A673 (cell line): ENCODE data around the gene MS4A15. TPM values are rescaled to one million over a fixed set of nuclear protein-coding genes. Genes with fewer than 3 reads are reported as not detected.

Source experiments
- BruUV-seq: library from RNA; stranded (reverse); fragments of 400-500 nt; replicated peaks from 2 replicates; lab custom pipeline; 2021; lab: Mats Ljungman, UMichigan
- CTCF ChIA-PET: fragments of 300-600 bp; sonication (Branson Sonifier 250); formaldehyde crosslinking; loops from one replicate; lab custom pipeline; 2022; ENCODE audit warnings: antibody characterized with exemption; lab: Charles Lee
- POLR2A ChIA-PET: fragments of 300-600 bp; sonication (Branson Sonifier 250); formaldehyde crosslinking; loops from one replicate; lab custom pipeline; 2022; ENCODE audit warnings: antibody characterized with exemption; ENCODE audit not compliant: low non-redundant PET; lab: Charles Lee
- DNase-seq: peaks from one replicate; pipeline ENCODE4 v3.0.0-alpha.2; 2015; ENCODE audit warnings: low spot score
- H3K27ac ChIP-seq: fragments of 200-600 bp; sonication (generic); 2 replicates; pipeline ENCODE4 v1.5.1; 2016; ENCODE audit warnings: mixed run types, low read depth, mild to moderate bottlenecking, mixed read lengths, antibody characterized with exemption, low read length; ENCODE audit not compliant: poor library complexity, severe bottlenecking
- H3K27me3 ChIP-seq: fragments of 200-600 bp; sonication (generic); replicated peaks from 2 replicates; pipeline ENCODE4 v1.6.1; 2017; ENCODE audit warnings: mixed run types, low read depth, mild to moderate bottlenecking, mixed read lengths, antibody characterized with exemption, low read length; ENCODE audit not compliant: insufficient read depth, poor library complexity
- H3K36me3 ChIP-seq: fragments of 200-600 bp; sonication (generic); 2 replicates; pipeline ENCODE4 v1.6.1; 2016; ENCODE audit warnings: mixed run types, mild to moderate bottlenecking, mixed read lengths, antibody characterized with exemption, low read length; ENCODE audit not compliant: insufficient read depth, poor library complexity, severe bottlenecking
- H3K4me1 ChIP-seq: fragments of 200-600 bp; sonication (generic); 2 replicates; pipeline ENCODE4 v1.6.1; 2017; ENCODE audit warnings: mixed run types, mild to moderate bottlenecking, mixed read lengths, antibody characterized with exemption, low read length; ENCODE audit not compliant: insufficient read depth, poor library complexity, severe bottlenecking
- H3K4me3 ChIP-seq: fragments of 200-600 bp; sonication (generic); 2 replicates; pipeline ENCODE4 v1.5.1; 2016; ENCODE audit warnings: low read depth, mixed run types, mild to moderate bottlenecking, mixed read lengths, low read length; ENCODE audit not compliant: poor library complexity, severe bottlenecking
- H3K9me3 ChIP-seq: fragments of 200-600 bp; sonication (generic); 2 replicates; pipeline ENCODE4 v1.6.1; 2016; ENCODE audit warnings: mixed run types, low read depth, mild to moderate bottlenecking, mixed read lengths, antibody characterized with exemption, low read length; ENCODE audit not compliant: poor library complexity, severe bottlenecking
- EZH2 ChIP-seq: fragments of 200-600 bp; sonication (generic); IDR thresholded peaks from 2 replicates; pipeline ENCODE4 v1.6.1; 2017; ENCODE audit warnings: borderline replicate concordance, low read depth, mild to moderate bottlenecking, mixed read lengths, antibody characterized with exemption, low read length; ENCODE audit not compliant: poor library complexity, severe bottlenecking
- intact Hi-C: fragments of 100-400 bp; cut with micrococcal nuclease; formaldehyde crosslinking; loops from one replicate; pipeline ENCODE4 v1.10.0; 2022; ENCODE audit not compliant: unreplicated experiment
- total RNA-seq: library from RNA; stranded (reverse); gene quantifications from 2 replicates; pipeline ENCODE4 v1.2.3, GENCODE V29; 2021
- TF ChIP-seq, protein P1 (sequence below): fragments of 300-800, 200-600 bp; sonication (generic); conservative IDR thresholded peaks from 2 replicates; pipeline ENCODE4 v1.5.1; 2017; ENCODE audit warnings: low read depth, mild to moderate bottlenecking, antibody characterized with exemption, low read length, moderate library complexity, mixed read lengths

The MS4A15 gene
- total RNA-seq, 1 experiment from 2014 or later: not detected

DNA sequence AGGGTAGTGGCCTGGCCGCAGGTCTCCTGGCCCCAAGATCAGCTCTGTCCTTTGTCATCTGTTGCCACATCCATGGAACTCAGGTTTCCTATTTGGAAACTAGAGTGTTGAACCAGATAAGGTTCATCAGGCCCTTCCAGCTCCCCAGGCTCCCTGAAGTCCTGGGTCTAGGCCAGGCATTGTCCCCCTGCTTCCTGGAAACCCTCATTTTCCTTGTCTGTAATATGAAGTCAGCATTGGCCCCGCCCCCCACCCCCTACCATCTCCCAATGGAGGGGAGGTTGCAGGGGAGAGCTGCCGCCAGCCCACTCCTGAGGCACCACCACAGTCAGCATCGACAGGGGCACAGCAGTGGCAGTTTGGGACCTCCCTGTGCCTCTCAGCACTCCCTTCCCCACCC is 19.5 kb downstream of the MS4A15 start:
- no peak overlapping the region for H3K4me3 ChIP-seq
- BruUV-seq: no TSS peak
- no peak for DNase-seq
- ChIA-PET POLR2A (no interaction called here), CTCF (interaction anchor here (0.6 to 1.5 kb wide), 3 partner anchors 55 to 1668 kb away, joined by 4 to 6 read pairs (median 6); no protein-coding TSS in a partner anchor)
- intact Hi-C loops: loop anchor here (5.0 to 10.0 kb wide), 3 partner anchors 74 to 511 kb away; partner anchors contain the start of gene PRPF19
- no peaks in the 10 kb centered on the region for H3K27me3 ChIP-seq
- TF ChIP-seq, protein P1, sequence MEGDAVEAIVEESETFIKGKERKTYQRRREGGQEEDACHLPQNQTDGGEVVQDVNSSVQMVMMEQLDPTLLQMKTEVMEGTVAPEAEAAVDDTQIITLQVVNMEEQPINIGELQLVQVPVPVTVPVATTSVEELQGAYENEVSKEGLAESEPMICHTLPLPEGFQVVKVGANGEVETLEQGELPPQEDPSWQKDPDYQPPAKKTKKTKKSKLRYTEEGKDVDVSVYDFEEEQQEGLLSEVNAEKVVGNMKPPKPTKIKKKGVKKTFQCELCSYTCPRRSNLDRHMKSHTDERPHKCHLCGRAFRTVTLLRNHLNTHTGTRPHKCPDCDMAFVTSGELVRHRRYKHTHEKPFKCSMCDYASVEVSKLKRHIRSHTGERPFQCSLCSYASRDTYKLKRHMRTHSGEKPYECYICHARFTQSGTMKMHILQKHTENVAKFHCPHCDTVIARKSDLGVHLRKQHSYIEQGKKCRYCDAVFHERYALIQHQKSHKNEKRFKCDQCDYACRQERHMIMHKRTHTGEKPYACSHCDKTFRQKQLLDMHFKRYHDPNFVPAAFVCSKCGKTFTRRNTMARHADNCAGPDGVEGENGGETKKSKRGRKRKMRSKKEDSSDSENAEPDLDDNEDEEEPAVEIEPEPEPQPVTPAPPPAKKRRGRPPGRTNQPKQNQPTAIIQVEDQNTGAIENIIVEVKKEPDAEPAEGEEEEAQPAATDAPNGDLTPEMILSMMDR: no peak
- no peak for TF ChIP-seq EZH2
- H3K27ac ChIP-seq: no peak overlapping the region
- H3K4me1 ChIP-seq: peaks cover 7% of the 10 kb centered on the region
- H3K9me3 ChIP-seq: no peaks in the 10 kb centered on the region
- no peaks in the 10 kb centered on the region for H3K36me3 ChIP-seq

DNA sequence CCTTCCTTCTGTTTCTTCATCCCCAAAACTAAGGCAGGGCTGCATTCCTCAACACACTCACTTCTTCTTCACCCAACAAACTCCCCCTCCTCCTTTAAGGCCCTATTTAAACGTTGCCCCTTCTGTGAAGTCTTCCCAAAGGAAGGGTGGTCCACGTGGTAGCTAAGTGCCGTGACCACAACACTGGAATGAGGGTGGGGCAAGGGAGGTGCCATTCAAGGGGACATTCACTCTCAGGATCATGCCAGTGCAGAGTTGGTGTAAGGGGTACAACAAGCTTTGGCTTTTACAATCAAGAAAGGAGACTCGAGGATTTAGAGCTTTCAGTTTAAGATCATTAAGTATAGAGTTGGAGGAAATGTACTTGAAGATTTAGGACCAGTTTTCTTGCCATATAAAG is 20.4 kb downstream of the MS4A15 start:
- Histone ChIP-seq H3K27ac (no peak overlapping the region), H3K36me3 (no peaks in the 10 kb centered on the region), H3K4me1 (peaks cover 7% of the 10 kb centered on the region), H3K4me3 (no peak overlapping the region), H3K9me3 (no peaks in the 10 kb centered on the region), H3K27me3 (no peaks in the 10 kb centered on the region)
- no peak for DNase-seq
- intact Hi-C loops: loop anchor here (5.0 to 10.0 kb wide), 3 partner anchors 75 to 512 kb away; partner anchors contain the start of gene PRPF19
- CTCF ChIA-PET: no interaction called here
- POLR2A ChIA-PET: no interaction called here
- BruUV-seq: no TSS peak
- no peak for TF ChIP-seq EZH2
- TF ChIP-seq, protein P1: no peak

GRCh38 chr11:60777572-60777971 is 20.9 kb downstream of the MS4A15 start:
- Histone ChIP-seq H3K27me3 (no peaks in the 10 kb centered on the region), H3K4me1 (peaks cover 7% of the 10 kb centered on the region), H3K36me3 (no peaks in the 10 kb centered on the region), H3K9me3 (no peaks in the 10 kb centered on the region), H3K27ac (no peak overlapping the region), H3K4me3 (no peak overlapping the region)
- no TSS peak for BruUV-seq
- peak; percentile 51 for DNase-seq
- TF ChIP-seq, protein P1: no peak
- TF ChIP-seq EZH2: no peak
- ChIA-PET CTCF (no interaction called here), POLR2A (no interaction called here)
- intact Hi-C loops: loop anchor here (5.0 to 10.0 kb wide), 3 partner anchors 75 to 513 kb away; partner anchors contain the start of gene PRPF19
